ENCODE measurements around the gene CALHM5. TPM values are rescaled to one million over a fixed set of nuclear protein-coding genes. Genes with fewer than 3 reads are reported as not detected.

The CALHM5 gene
- total RNA-seq, 1 donor from 2014 or later = 1.8 TPM

DNA sequence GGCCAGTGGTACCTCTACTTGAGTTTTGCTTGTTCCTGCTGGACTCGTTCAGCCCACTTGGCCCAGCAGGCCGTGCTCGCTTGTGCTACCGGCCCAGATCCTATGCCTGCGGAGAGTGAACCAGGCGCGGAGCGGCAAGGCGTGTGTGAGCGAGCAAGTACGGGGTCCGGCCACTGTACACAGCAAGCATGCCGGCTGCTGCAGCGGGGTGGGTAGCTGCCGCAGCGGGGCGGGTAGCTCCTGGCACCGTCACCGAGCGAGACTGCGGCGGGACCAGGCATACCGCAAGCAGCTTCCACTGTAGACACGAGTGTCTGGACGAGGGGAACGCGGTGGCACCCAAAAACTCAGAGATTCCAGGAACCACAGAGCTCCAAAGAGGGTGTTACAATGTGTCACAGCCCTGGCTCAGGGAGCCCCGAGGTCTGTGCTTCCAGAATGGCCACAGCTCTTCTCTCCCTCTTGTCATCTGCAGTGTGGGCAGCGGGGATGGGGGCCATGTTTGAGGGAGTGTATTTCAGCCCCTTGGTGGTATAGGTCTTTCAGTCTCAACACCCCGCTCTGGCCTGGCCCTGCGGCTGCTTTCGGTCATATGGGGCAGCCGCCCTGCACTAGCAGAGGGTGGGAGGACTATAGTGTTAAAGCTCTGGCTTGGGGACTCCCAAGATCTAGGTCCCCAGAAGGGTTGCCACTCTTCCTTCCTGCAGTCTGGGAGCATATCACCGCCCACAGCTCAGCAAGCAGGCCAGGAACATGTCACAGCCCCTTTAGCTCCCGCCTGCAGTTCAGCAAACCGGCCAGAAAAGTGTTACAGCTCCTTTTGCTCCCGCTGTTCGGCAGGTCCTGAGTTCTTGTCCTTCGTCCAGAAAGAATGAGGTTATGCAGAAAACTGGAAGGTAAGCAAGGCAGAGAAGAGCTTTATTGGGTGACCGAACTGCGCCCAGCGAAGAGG lies 53.8 kb downstream of the CALHM5 start:
- H3K79me2 ChIP-seq (ENCODE audit: insufficient read depth, low read length) = peaks cover 6% of the 10 kb centered on the region
- Mint-ChIP-seq H3K36me3 (ENCODE audit: low read depth, unreplicated experiment) (no peaks in the 10 kb centered on the region), H3K4me1 (ENCODE audit: low read depth, unreplicated experiment) (peaks cover 9% of the 10 kb centered on the region), H3K27ac (ENCODE audit: unreplicated experiment) (peak overlapping the region; percentile 42), H3K27me3 (ENCODE audit: low read depth, unreplicated experiment) (peaks cover 3% of the 10 kb centered on the region), H3K9me3 (ENCODE audit: unreplicated experiment) (no peaks in the 10 kb centered on the region), H3K4me3 (ENCODE audit: unreplicated experiment) (no peak overlapping the region)
- H4K20me1 ChIP-seq (ENCODE audit: insufficient read depth, low read length) = no peaks in the 10 kb centered on the region
- H3K36me3 ChIP-seq (ENCODE audit: insufficient read depth, low read length) = no peaks in the 10 kb centered on the region
- DNase-seq (ENCODE audit: low read depth) (peak; percentile 33), FAIRE-seq (no peak)
- H3K4me2 ChIP-seq (ENCODE audit: low read length) = peak overlapping the region; percentile 77
- TF ChIP-seq EZH2 (IDR thresholded peaks at IDR 0.05; ENCODE audit: insufficient read depth, low read length) (no peak), CTCF (IDR thresholded peaks at IDR 0.05; ENCODE audit: insufficient read depth, low read depth, low read length) (no peak)
- H3K27ac ChIP-seq (ENCODE audit: low read depth, low read length) = peak overlapping the region; percentile 37
- H3K4me1 ChIP-seq (ENCODE audit: insufficient read depth, low read length) = peaks cover 10% of the 10 kb centered on the region
- peak overlapping the region; percentile 60 for H3K9ac ChIP-seq (ENCODE audit: low read length)
- no peaks in the 10 kb centered on the region for H3K9me3 ChIP-seq (ENCODE audit: insufficient read depth, low read depth, low read length)
- H3K27me3 ChIP-seq (ENCODE audit: insufficient read depth, low read length) = no peaks in the 10 kb centered on the region
- peak overlapping the region; percentile 35 for H3K4me3 ChIP-seq (ENCODE audit: insufficient read depth, low read depth, low read length)
- peak overlapping the region; percentile 90 for H2AFZ ChIP-seq (ENCODE audit: low read depth, low read length)

DNA sequence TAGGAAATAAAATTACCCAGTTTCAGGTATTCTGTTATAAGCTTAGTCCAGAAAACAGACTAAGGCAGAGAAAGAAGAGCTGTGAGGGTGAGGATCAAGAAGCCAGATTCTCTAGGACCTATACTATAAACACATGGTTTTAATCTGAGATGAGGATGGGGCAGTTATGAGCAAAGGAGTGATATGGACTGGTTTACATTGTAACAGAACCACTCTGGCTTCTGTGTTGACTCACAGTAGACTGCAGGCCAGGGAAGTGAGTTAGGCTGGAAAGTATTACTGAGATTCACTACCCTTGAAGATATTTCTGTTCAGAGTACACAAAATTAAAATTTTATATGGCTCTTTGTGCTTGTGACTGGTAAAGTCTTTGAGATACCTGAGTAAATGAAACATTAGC lies 56.7 kb downstream of the CALHM5 start:
- DNase-seq (ENCODE audit: low read depth) = no peak
- Mint-ChIP-seq H3K4me1 (ENCODE audit: low read depth, unreplicated experiment) (peaks cover 12% of the 10 kb centered on the region), H3K9me3 (ENCODE audit: unreplicated experiment) (no peaks in the 10 kb centered on the region), H3K27me3 (ENCODE audit: low read depth, unreplicated experiment) (peaks cover 3% of the 10 kb centered on the region), H3K4me3 (ENCODE audit: unreplicated experiment) (no peak overlapping the region), H3K27ac (ENCODE audit: unreplicated experiment) (no peak overlapping the region), H3K36me3 (ENCODE audit: low read depth, unreplicated experiment) (no peaks in the 10 kb centered on the region)
- no peak for TF ChIP-seq CTCF (IDR thresholded peaks at IDR 0.05; ENCODE audit: insufficient read depth, low read depth, low read length)
- Histone ChIP-seq H3K27ac (ENCODE audit: low read depth, low read length) (no peak overlapping the region), H3K4me3 (ENCODE audit: insufficient read depth, low read depth, low read length) (no peak overlapping the region), H3K9ac (ENCODE audit: low read length) (no peak overlapping the region), H3K9me3 (ENCODE audit: insufficient read depth, low read depth, low read length) (no peaks in the 10 kb centered on the region), H3K4me2 (ENCODE audit: low read length) (no peak overlapping the region), H2AFZ (ENCODE audit: low read depth, low read length) (no peak overlapping the region), H4K20me1 (ENCODE audit: insufficient read depth, low read length) (peaks cover 8% of the 10 kb centered on the region), H3K4me1 (ENCODE audit: insufficient read depth, low read length) (peaks cover 16% of the 10 kb centered on the region), H3K36me3 (ENCODE audit: insufficient read depth, low read length) (no peaks in the 10 kb centered on the region), H3K79me2 (ENCODE audit: insufficient read depth, low read length) (peaks cover 32% of the 10 kb centered on the region), H3K27me3 (ENCODE audit: insufficient read depth, low read length) (no peaks in the 10 kb centered on the region)
- no peak for FAIRE-seq
